ENCODE data around the gene ZNF385B.

DNA sequence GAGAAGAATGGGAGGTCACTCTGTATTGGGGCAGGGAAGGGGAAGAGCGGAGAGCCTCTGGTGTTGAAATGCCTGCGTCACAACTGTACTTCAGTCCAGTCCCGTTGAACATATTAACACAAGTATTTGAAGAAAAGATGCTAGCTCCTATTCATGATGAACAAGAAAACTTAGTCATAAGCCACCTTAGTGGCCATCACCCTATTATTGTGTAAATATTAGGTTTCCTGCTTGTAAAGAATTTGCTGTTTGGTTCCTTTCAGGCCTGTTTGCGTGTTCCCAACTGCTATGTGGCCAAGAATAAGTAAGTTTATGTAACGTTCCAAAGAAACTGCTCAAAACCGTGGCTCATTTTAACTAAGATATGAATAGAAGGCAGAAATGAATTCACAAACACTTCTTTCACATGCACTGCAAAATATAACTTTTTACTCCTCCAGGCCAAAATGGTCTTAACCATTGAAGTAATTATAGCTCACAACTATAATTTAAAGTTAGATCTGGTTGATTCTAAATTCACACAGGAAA lies 204.3 kb downstream of the ZNF385B start:
- no peak for TF ChIP-seq CTCF (IDR thresholded peaks at IDR 0.05; ENCODE audit: low read depth, low read length, missing input control)
- no peak for TF ChIP-seq RAD21 (IDR thresholded peaks at IDR 0.05)
- TF ChIP-seq, protein P1, sequence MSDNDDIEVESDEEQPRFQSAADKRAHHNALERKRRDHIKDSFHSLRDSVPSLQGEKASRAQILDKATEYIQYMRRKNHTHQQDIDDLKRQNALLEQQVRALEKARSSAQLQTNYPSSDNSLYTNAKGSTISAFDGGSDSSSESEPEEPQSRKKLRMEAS (IDR thresholded peaks at IDR 0.05): no peak
- TF ChIP-seq YY1 (IDR thresholded peaks at IDR 0.05): no peak
- TF ChIP-seq JUND (IDR thresholded peaks at IDR 0.05): no peak
- no peak for TF ChIP-seq REST (IDR thresholded peaks at IDR 0.05)
- no peak for TF ChIP-seq EGR1 (IDR thresholded peaks at IDR 0.05; ENCODE audit: low read depth in 2 of 2)
- TF ChIP-seq ATF3 (IDR thresholded peaks at IDR 0.05): no peak
- TF ChIP-seq, protein P2, sequence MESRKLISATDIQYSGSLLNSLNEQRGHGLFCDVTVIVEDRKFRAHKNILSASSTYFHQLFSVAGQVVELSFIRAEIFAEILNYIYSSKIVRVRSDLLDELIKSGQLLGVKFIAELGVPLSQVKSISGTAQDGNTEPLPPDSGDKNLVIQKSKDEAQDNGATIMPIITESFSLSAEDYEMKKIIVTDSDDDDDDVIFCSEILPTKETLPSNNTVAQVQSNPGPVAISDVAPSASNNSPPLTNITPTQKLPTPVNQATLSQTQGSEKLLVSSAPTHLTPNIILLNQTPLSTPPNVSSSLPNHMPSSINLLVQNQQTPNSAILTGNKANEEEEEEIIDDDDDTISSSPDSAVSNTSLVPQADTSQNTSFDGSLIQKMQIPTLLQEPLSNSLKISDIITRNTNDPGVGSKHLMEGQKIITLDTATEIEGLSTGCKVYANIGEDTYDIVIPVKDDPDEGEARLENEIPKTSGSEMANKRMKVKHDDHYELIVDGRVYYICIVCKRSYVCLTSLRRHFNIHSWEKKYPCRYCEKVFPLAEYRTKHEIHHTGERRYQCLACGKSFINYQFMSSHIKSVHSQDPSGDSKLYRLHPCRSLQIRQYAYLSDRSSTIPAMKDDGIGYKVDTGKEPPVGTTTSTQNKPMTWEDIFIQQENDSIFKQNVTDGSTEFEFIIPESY (IDR thresholded peaks at IDR 0.05): no peak
- TF ChIP-seq TAF1 (conservative IDR thresholded peaks at IDR 0.05): no peak
- no peak for TF ChIP-seq HNF4A (conservative IDR thresholded peaks at IDR 0.05)
- TF ChIP-seq RXRA (IDR thresholded peaks at IDR 0.05): no peak
- no peak for TF ChIP-seq SP1 (IDR thresholded peaks at IDR 0.05)
